Omental fat pad (tissue), 4 donors: ENCODE results near the gene CACNA2D4. TPM values are rescaled to one million over a fixed set of nuclear protein-coding genes. Genes with fewer than 3 reads are reported as not detected.

Source experiments
- ATAC-seq: fragments of 150-250 bp; one replicate; pipeline ENCODE4 v1.9.1; 2016; ENCODE audit warnings: mild to moderate bottlenecking, moderate library complexity; ENCODE audit not compliant: low FRiP score
- DNase-seq: peaks from one replicate; pipeline ENCODE4 v3.0.0-alpha.2; 2019; ENCODE audit warnings: low spot score
- total RNA-seq, 4 donors: library from RNA; depleted of rRNA; stranded (reverse); fragments of >200 nt; gene quantifications; one replicate each; pipeline ENCODE4 v1.1.0, GENCODE V29; 2016
- TF ChIP-seq, protein P1 (sequence below), 3 donors: fragments of 450-650 bp; IDR thresholded peaks; one replicate each; pipeline ENCODE4 v1.5.1; 2016 to 2017; ENCODE audit warnings: antibody characterized with exemption in 3 of 3, mild to moderate bottlenecking in 3 of 3, moderate library complexity in 2 of 3

Gene CACNA2D4
- total RNA-seq, 4 donors from 2014 or later, result 3.9 to 13.0 (median 6.8) TPM

DNA sequence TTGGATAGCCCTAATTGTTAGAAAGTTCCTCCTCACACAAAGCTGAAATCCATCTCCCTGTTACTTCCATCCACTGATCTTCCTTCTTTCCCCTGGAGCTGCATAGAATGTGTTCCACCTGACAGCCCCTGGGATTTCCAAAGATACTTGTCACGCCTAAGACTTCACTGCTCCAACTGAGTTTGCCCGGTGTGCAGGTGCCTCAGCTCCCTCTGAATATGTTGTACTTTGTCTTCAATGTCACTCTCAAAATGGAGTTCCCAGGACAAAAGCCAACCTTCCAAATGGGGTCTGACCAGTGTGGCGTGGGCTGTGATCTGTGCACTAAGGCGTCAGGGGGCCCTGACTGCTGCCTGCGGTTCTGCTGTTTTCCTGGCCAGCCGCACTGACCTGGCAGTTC is 42.8 kb downstream of the CACNA2D4 start:
- no peak for DNase-seq
- no peak for ATAC-seq
- TF ChIP-seq, protein P1, sequence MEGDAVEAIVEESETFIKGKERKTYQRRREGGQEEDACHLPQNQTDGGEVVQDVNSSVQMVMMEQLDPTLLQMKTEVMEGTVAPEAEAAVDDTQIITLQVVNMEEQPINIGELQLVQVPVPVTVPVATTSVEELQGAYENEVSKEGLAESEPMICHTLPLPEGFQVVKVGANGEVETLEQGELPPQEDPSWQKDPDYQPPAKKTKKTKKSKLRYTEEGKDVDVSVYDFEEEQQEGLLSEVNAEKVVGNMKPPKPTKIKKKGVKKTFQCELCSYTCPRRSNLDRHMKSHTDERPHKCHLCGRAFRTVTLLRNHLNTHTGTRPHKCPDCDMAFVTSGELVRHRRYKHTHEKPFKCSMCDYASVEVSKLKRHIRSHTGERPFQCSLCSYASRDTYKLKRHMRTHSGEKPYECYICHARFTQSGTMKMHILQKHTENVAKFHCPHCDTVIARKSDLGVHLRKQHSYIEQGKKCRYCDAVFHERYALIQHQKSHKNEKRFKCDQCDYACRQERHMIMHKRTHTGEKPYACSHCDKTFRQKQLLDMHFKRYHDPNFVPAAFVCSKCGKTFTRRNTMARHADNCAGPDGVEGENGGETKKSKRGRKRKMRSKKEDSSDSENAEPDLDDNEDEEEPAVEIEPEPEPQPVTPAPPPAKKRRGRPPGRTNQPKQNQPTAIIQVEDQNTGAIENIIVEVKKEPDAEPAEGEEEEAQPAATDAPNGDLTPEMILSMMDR (IDR thresholded peaks at IDR 0.05), result no peak

DNA sequence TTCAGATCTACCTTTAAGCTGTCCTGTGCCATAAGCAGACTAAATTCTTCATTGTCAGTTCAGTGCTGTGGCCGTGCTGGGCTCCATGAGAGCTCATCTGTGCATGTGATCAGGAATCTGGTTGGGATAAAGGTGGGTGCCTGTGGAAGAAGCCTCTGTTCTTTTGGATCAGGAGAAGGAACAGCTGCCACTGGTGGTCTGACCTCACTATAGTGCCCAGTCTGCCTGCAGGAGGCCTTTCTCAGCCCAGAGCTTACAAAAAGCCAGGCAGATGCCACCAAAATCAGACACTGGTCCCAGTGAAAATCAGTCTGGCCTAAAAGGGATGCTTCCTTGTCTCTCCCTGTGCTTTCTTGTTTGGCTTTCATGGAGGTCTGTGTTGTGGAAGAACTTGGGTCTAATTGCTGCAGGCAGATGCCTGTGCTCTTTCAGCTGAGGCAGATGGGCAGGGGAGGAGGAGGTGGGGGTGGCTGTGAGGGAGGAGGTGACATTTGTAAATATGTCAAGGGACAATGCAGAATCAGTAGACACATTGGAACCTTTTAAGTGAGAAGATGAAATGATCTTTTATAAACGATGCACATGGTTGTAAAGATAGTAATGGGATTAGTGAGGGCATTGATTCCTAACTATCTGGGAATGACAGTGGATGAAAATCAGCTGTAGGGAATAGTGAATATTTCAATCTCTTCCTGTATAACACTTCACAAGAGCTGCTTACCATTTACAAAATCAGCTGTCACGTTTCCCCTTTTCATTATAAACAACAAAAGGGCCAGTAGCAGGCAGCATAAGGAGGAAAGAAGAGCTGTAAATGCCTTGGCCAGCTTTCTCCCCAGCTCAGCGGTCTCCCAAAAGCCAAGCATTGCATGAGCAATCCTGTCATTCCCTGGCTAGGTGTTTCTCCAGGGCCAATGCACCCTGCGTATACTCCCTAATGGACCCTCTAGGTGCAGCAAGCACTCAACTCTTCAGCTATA is 44.6 kb downstream of the CACNA2D4 start:
- DNase-seq (no peak), ATAC-seq (no peak)
- TF ChIP-seq, protein P1 (IDR thresholded peaks at IDR 0.05), result no peak

DNA sequence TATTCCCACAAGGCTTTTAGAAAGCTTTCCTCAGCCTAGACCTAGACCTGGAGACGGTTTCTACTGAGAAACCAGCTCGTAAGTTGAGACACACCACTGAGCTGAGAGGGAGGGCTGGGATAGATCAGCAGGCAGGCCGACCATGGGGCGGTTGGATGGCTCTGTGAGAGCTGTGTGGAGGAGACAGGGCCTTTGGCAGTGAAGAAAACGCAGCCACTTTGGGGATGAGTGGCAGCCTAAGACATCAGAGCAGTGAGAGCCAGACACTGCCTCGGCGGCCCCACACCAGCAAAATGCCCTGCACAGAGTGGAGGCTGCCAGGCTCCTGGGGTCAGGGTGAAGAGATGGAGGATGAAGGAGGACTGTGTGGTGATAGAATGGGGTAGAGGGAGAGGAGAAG is 46.0 kb downstream of the CACNA2D4 start:
- DNase-seq (no peak), ATAC-seq (no peak)
- TF ChIP-seq, protein P1 (IDR thresholded peaks at IDR 0.05), result no peak

DNA sequence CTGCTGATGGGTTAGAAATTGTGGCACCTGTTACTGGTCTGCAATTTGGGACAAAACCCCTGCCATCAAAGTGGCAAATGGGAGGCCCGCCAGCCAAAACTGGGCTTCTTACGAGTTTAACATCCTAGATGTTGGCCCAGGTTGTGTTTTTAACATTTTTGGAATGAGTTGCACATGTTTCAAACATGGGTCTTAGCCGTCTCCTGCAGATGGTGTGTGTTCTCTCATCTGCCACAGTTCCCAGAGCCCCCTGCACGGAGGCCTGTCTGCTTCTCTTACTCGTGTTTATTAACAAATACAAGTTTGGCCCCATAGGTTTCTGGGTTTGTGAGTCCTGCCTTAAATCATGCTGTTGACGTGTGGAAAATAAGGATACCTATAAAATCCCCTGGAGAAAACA is 46.5 kb downstream of the CACNA2D4 start:
- ATAC-seq (no peak), DNase-seq (no peak)
- TF ChIP-seq, protein P1 (IDR thresholded peaks at IDR 0.05), result no peak

DNA sequence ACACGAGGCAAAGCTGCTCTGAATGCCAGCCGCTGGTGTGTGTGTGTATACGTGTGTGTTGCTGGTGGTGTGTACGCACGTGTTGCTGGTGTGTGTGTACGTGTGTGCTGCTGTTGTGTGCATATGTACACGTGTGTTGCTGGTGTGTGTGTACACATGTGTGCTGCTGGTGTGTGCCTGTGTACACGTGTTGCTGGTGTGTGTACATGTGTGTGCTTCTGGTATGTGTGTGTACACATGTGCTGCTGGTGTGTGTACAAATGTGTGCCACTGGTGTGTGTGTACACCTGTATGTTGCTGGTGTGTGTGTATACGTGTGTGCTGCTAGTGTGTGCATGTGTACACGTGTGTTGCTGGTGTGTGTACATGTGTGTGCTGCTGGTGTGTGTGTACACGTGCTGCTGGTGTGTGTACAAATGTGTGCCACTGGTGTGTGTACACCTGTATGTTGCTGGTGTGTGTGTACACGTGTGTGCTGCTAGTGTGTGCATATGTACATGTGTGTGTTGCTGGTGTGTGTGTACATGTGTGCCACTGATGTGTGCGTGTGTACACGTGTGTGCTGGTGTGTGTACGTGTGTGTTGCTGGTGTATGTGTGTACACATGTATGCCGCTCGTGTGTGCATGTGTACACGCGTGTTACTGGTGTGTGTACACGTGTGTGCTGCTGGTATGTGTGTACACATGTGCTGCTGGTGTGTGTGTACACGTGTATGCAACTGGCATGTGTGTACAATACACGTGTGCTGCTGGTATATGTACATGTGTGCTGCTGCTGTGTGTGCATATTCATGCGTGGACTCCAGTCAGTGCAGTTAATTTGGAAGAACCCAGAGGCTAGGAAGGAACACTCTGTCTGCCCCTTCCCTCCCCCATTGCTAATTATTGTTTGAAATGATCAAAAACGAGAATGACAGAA is 47.2 kb downstream of the CACNA2D4 start:
- no peak for DNase-seq
- ATAC-seq, result no peak
- TF ChIP-seq, protein P1 (IDR thresholded peaks at IDR 0.05), result no peak

DNA sequence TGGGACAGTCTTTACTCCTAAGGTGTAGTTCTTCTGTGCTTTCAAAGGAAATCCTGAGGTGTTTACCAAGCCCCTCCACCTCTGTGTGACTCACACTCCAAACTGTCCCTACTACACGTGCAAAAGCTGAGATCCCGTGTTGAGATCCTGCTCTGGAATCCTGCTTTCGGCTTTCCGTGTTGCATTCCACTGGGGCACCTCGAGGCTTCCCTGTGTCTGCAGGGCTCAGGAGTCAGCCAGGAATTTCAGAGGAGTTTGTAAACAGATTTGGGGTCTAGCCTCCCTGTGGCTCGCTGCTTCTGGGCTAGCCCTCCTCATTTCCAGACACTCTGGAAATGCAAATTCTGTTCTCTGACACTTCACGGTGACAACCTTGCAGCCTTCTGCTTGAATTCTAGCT is 48.4 kb downstream of the CACNA2D4 start:
- TF ChIP-seq, protein P1 (IDR thresholded peaks at IDR 0.05), result no peak
- ATAC-seq, result no peak
- no peak for DNase-seq
